Activated CD4-positive, alpha-beta T cell treated with anti-CD3 and anti-CD28 coated beads, Interleukin-2, amount 10 ng/mL, durations not matched to agents 7 days and 5 days (primary cell): ENCODE measurements around the gene SUGP2. TPM values are rescaled to one million over a fixed set of nuclear protein-coding genes. Genes with fewer than 3 reads are reported as not detected.
A peak's percentile ranks its signal among the peaks of the same experiment; 100 is the strongest.

Experiments used
- CTCF ChIA-PET: fragments of 350-600 bp; sonication (Branson Sonifier 250); formaldehyde crosslinking; loops from one replicate; lab custom pipeline; 2021; ENCODE audit warnings: antibody characterized with exemption; lab: Charles Lee
- POLR2A ChIA-PET: fragments of 350-600 bp; sonication (Branson Sonifier 250); formaldehyde crosslinking; loops from one replicate; lab custom pipeline; 2021; ENCODE audit warnings: antibody characterized with exemption; lab: Charles Lee
- DNase-seq: peaks from one replicate; pipeline ENCODE4 v3.0.0-alpha.2; 2020
- H3K27ac Mint-ChIP-seq: one replicate; pipeline ENCODE4 v1.8.0; 2021; ENCODE audit warnings: mild to moderate bottlenecking, moderate library complexity, mixed read lengths
- H3K27me3 Mint-ChIP-seq: one replicate; pipeline ENCODE4 v1.8.0; 2021; ENCODE audit warnings: mixed read lengths
- H3K36me3 Mint-ChIP-seq: one replicate; pipeline ENCODE4 v1.8.0; 2021; ENCODE audit warnings: low read depth, mixed read lengths
- H3K4me1 Mint-ChIP-seq: one replicate; pipeline ENCODE4 v1.8.0; 2021; ENCODE audit warnings: mixed read lengths
- H3K4me3 Mint-ChIP-seq: one replicate; pipeline ENCODE4 v1.8.0; 2021; ENCODE audit warnings: mild to moderate bottlenecking, moderate library complexity, mixed read lengths
- H3K9me3 Mint-ChIP-seq: one replicate; pipeline ENCODE4 v1.8.0; 2021; ENCODE audit warnings: mixed read lengths
- total RNA-seq, 2 experiments: library from RNA; stranded (reverse); gene quantifications; one replicate each; pipeline ENCODE4 v1.2.3, GENCODE V29; 2021

SUGP2 gene
- total RNA-seq, 2 experiments from 2014 or later = 128 to 144 TPM

DNA sequence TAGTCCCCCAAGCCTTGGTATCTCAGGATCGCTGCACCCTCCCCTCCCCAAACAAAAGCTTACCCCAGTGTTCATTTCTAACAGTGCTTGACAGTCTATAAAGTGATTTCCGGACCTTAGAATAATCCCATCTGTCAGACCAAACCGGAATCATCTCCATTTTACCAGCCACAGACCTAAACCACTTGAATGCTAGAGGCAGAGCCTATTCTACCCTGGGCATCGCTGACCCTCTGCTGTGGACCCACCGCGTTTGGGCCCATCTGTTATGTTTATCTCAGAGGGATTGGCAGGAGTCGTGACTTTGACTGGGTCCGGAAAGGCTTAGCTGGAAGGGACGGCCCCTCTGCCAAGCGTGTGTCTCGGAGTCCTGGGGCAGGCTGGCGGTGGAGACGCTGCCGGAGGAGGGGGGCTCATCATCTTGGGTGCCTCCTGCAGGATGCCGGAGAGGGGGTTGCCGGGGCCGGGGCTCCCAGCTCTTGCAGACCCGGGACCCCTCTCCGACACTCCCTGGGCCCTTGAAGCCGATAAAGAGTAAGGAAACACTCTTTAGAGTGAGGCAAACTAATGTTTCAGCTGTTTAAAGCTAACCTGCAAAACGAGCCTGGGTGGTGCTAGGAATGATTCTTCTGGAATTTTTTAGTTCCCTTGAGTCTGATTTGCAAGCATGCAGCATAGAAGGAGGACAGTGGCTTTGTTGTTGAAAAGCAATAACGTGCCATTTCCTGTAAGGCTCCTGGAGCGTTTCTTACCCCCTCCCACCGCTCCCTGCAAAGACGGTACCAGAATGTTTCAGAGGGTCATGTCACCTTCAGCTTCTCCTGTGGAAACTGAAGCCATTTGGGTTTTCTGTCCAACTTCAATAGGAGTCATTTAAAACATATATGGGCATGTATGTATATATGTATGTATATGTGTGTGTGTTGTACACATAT lies 31.8 kb upstream of the SUGP2 start:
- H3K9me3 Mint-ChIP-seq = no peaks in the 10 kb centered on the region
- H3K27ac Mint-ChIP-seq = peak overlapping the region; percentile 91
- peaks cover 6% of the 10 kb centered on the region for H3K36me3 Mint-ChIP-seq
- H3K4me1 Mint-ChIP-seq = peaks cover 49% of the 10 kb centered on the region
- ChIA-PET POLR2A (no interaction called here), CTCF (interaction anchor here (0.7 kb wide), 1 partner anchor 11 kb away, joined by 3 read pairs; no protein-coding TSS in a partner anchor)
- H3K4me3 Mint-ChIP-seq = peak overlapping the region; percentile 87
- DNase-seq = peak; percentile 35
- H3K27me3 Mint-ChIP-seq = no peaks in the 10 kb centered on the region

DNA sequence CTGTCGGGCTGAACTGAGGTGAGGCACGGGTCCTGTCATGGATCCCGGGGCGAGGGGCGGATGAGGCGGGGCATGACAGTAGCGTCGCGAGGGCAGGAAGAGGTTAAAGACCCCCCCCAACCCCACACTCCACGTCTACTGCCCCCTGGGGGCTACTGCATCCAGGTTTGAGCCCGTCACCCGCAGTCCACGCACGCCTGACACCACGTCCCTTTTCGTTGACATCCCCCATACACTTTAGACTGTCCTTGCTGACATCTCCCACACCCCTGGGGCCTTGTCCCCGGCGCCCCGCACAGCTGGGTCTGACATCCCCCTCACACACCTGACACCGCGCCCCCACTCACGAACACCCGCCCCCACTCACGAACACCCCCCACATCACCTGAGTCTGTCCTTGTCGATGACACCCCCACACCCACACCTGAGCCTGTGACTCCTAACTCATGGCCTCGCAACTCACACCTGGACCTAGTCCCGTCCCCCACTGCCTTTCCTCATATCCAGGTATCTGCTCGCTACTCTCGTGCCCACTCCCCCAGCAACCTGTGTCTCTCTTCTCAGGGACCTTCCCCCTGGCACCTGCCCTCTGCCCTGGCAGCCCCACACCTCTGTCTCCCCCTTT lies 30.9 kb upstream of the SUGP2 start:
- Mint-ChIP-seq H3K27me3 (no peaks in the 10 kb centered on the region), H3K4me1 (peaks cover 44% of the 10 kb centered on the region), H3K9me3 (no peaks in the 10 kb centered on the region), H3K36me3 (peaks cover 3% of the 10 kb centered on the region), H3K27ac (peak overlapping the region; percentile 91), H3K4me3 (peak overlapping the region; percentile 87)
- ChIA-PET POLR2A (no interaction called here), CTCF (no interaction called here)
- no peak for DNase-seq

DNA sequence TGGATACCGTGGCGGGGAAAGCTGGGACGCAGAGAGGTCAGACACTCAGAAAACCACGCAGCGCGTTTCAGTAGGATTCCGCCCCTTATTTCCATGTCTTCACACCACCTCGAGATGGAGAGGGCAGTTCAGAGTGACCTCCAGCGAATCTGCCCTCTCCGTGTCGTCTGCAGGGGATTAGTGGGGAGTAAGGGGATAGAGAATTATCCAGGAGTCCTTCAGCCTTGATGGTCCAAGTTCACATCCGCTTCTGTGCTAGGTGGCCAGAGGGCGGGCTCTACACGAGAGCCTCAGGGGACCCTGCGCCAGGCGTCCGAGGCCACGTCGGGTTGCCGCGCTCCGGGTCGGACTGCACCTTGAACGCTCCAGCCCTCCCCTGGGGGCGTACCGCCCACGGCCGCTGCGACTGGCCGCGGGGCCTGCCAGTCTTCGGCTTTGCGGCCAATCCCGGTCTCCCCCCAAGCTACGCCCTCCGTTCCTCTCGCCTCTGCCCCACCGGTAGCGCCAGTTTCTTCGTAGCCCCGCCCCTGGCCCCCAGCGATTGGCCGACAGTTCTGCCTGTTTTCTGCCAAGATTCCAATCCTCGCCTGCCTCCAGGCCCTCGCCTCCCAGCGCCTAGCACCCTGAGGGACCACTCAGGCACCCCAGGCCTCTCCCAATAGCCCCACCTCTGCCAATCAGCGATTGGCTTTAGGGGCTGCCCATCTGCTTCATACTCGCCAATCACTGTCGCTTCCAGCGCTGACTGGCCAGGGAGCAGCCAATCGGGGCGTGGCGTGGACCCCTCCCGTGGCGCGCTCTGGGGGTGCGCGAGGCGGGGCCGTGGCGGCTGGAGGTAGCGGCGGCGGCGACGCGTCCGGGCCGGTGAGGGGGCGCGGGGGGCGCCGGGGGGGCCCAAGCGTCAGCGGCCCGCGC lies 30.1 kb upstream of the SUGP2 start, which contains the start of gene SLC25A42:
Gene SLC25A42 (plus strand): TSS at position 812 of the 915 bp plus-strand sequence. CDS start 32,131 bp downstream, outside the sequence.
- POLR2A ChIA-PET = no interaction called here
- Mint-ChIP-seq H3K27me3 (no peaks in the 10 kb centered on the region), H3K4me3 (peak within 1 kb of the TSS; percentile 87), H3K36me3 (no peaks in the 10 kb centered on the region), H3K27ac (peak within 1 kb of the TSS; percentile 91), H3K4me1 (peaks cover 39% of the 10 kb centered on the region), H3K9me3 (no peaks in the 10 kb centered on the region)
- CTCF ChIA-PET = interaction anchor here (0.6 kb wide), 1 partner anchor 87 kb away, joined by 3 read pairs; no protein-coding TSS in a partner anchor
- peak; percentile 99 for DNase-seq

DNA sequence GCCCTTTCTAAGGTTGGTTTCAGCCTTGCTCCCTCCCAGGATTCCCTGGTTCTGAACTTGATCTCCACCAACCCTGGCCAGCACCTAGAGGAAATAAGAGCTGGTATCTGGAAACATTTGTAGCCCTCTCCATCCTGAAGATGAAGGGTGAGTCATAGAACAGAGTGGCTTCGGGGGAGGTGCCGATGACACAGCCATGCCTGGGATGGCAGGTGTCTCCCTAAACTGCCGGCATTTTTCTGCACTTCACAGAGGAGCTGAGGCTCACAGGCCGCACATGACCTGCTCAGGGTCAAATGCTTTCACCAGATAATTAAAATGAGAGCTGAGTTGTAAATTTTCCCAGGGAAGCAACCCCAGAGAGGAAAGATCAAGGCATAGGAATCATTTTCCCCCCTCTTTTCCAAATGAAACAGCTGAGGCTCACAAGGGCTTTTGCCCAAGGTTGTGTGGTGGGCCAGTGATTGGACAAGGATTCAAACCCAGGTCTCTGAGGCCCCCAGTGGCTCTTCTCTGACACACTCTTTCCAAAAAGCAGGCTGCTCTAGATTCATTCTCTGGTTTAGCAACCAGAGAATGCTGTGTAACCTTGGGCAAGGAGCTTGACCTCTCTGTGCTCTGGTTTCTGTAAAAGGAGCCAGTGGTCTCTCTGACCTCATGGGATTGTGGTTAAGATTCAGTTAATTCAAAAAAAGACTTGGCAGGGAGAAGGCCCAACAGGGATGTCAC lies 29.3 kb upstream of the SUGP2 start:
- Mint-ChIP-seq H3K4me3 (peak overlapping the region; percentile 87), H3K27ac (peak overlapping the region; percentile 91), H3K9me3 (no peaks in the 10 kb centered on the region), H3K36me3 (no peaks in the 10 kb centered on the region), H3K27me3 (no peaks in the 10 kb centered on the region), H3K4me1 (peaks cover 36% of the 10 kb centered on the region)
- POLR2A ChIA-PET = no interaction called here
- CTCF ChIA-PET = interaction anchor here (0.6 kb wide), 1 partner anchor 86 kb away, joined by 3 read pairs; no protein-coding TSS in a partner anchor
- no peak for DNase-seq

DNA sequence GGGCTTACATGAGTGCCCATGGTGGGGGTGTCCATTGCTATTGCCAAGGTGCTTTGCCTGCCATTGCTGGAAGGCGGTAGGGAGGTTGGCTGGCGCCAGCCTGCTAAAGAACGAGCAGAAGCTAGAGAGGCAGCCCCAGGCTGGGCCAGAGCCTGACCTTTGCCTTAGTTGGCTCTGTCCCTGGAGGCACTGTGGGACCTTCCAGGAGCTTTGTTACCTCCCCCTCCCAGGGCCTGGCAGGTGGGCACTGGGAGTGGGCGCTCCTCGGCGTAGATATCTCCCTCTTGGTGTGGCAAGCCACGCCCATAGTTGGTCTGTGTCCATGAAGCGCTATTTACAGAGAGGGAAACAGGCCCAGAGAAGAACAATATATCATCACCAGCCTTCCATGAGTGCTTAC lies 28.2 kb upstream of the SUGP2 start:
- DNase-seq = no peak
- Mint-ChIP-seq H3K9me3 (no peaks in the 10 kb centered on the region), H3K4me1 (peaks cover 26% of the 10 kb centered on the region), H3K27me3 (no peaks in the 10 kb centered on the region), H3K27ac (no peak overlapping the region), H3K36me3 (no peaks in the 10 kb centered on the region), H3K4me3 (no peak overlapping the region)
- ChIA-PET POLR2A (no interaction called here), CTCF (no interaction called here)

DNA sequence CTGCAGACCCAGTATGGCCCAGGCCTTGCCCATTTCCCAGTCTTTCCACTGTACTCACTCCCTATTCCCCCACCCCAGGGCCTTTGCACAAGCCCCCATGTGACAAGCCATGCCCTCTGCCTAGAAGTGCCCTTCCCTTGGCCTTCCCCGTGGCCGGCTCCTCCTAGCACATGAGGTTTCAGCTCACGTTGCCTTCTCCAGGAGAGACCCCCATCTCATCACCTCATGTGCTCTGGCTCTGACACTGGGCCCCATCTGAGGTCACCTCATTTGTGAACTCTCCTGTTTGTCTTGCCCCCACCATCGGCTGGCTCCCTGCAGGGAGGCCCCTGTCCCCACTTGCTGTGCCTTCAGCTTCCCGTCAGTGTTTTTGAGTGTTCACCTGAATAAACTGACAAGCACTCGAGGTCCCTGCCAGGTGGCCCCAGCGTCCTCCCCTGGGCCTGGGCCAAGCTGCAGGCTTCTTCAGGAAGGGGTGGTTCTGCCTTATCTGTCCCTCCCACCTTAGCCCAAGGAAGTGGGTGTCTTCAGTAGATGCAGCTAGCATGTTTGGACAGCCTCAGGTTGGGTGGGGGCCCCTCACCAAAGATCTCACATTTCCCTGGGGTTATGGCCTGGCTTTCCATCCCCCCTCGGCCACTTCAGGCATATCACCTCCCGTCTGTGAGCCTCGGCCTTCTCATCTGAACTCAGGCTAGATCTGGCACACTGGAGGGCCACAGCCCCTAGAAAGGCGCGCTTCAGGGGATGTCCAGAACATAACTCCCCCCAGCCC lies 26.7 kb upstream of the SUGP2 start:
- ChIA-PET POLR2A (no interaction called here), CTCF (no interaction called here)
- Mint-ChIP-seq H3K9me3 (no peaks in the 10 kb centered on the region), H3K4me3 (no peak overlapping the region), H3K27me3 (no peaks in the 10 kb centered on the region), H3K27ac (no peak overlapping the region), H3K36me3 (no peaks in the 10 kb centered on the region), H3K4me1 (peaks cover 20% of the 10 kb centered on the region)
- DNase-seq = no peak

DNA sequence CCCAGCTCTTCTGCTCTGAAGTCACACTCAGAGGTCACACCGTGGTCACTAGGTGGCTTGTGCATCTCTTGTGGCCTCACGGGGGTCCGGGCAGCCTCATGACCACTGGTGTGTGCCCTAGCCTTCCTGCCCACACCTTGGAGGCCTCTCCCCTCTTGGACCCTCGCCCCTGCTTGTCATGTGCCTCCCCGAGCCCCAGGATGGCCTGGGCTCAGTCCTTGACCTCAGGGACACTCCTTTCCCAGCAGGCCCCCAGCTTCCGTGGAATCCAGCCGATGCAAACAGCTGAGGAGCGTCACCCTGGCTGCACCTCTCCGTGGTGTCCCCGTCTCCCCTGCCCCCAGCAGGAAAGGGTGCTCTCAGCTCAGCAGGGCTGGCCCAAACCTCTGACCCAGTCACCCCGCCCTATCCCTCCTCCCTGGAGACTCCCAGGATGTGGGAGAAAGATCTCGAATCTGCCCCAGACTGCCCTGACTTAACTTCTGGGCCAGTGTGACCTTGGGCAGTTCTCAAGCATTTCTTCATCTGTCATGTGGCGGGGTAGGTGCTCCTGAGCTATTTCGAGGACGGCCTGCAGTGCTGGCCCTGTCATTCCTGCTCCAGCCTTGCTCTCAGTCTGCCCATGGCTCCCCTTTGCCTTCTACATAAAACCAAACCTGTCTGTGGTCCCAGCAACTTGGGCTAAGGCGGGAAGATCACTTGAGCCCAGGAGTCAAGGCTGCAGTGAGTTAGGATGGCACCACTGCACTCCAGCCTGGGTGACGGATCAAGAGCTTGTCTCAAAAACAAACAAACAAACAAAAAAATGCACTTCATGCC lies 25.9 kb upstream of the SUGP2 start:
- Mint-ChIP-seq H3K9me3 (no peaks in the 10 kb centered on the region), H3K4me3 (no peak overlapping the region), H3K36me3 (peaks cover 2% of the 10 kb centered on the region), H3K27ac (no peak overlapping the region), H3K27me3 (no peaks in the 10 kb centered on the region), H3K4me1 (peaks cover 13% of the 10 kb centered on the region)
- CTCF ChIA-PET = no interaction called here
- DNase-seq = no peak
- POLR2A ChIA-PET = no interaction called here

DNA sequence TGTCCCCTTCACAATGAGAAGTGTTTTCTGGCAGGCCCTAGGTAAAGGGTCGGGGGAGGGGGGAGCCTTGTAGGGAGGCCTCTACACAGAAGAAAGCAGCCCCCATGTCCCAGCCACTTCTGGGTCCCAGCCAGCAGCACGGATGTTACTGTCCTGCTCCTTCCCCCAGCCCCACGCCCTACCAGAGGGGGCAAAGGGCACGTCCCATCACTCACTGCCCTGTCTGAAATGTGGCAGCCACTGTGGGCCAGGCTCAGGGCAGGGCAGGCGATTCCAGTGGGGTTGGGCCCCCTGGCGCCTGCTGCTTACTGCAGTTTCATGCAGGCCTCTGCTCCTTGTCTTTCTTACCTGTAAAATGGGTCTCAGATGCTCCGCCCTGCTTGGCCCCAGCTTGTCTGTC lies 24.4 kb upstream of the SUGP2 start:
- H3K4me3 Mint-ChIP-seq = no peak overlapping the region
- ChIA-PET POLR2A (no interaction called here), CTCF (no interaction called here)
- H3K4me1 Mint-ChIP-seq = peaks cover 4% of the 10 kb centered on the region
- DNase-seq = no peak
- no peaks in the 10 kb centered on the region for H3K27me3 Mint-ChIP-seq
- no peak overlapping the region for H3K27ac Mint-ChIP-seq
- no peaks in the 10 kb centered on the region for H3K9me3 Mint-ChIP-seq
- peaks cover 8% of the 10 kb centered on the region for H3K36me3 Mint-ChIP-seq

DNA sequence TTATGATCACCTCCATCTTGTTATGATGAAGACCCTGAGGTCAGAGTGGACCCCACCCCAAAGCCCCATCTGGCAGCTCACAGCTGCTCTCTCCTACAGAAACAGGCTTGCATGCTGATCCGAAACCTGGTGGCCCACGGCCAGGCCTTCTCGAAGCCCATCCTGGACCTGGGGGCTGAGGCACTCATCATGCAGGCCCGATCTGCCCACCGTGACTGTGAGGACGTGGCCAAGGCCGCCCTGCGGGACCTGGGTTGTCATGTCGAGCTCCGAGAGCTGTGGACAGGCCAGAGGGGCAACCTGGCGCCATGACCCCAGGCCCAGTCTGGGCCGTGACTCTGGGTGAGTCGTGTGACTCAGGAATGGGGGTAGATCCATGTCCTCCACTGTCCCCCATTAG lies 24.0 kb upstream of the SUGP2 start:
- Mint-ChIP-seq H3K4me1 (peaks cover under 1% of the 10 kb centered on the region), H3K9me3 (no peaks in the 10 kb centered on the region), H3K27ac (no peak overlapping the region), H3K36me3 (peaks cover 8% of the 10 kb centered on the region), H3K4me3 (no peak overlapping the region), H3K27me3 (no peaks in the 10 kb centered on the region)
- ChIA-PET CTCF (no interaction called here), POLR2A (no interaction called here)
- no peak for DNase-seq

DNA sequence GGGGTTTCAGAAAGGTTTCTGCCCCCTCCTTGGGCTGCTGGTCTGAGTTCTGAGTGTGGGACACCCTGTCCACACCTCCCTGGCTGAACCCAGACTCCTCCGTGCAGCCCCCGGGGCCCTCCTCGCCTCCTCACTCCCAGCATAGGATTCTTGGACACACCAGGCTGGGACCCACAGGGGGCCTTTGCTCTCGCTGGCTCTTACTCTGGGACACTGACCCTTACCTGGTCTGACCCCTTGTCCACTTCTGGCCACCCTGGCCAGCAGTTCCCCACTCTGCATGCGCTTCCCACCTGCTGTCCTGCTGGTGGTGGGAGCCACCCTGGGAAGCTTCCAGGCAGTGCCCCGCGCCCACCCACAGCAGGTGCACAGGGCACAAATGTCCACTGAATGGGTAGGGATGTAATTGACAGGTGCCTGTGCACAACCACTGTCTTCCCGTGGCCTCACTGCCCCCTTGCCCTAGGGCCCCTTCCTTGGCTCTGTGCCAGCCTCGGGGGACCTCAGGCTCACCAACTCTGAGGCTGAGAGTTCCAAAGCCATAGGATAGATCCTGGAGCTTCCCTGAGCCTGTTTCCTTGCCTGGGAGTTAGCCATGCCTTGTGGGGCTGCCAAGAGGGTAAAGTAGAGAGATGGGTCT lies 23.4 kb upstream of the SUGP2 start:
- H3K27me3 Mint-ChIP-seq = no peaks in the 10 kb centered on the region
- H3K27ac Mint-ChIP-seq = no peak overlapping the region
- CTCF ChIA-PET = no interaction called here
- no peak for DNase-seq
- H3K4me3 Mint-ChIP-seq = no peak overlapping the region
- H3K9me3 Mint-ChIP-seq = no peaks in the 10 kb centered on the region
- POLR2A ChIA-PET = no interaction called here
- no peaks in the 10 kb centered on the region for H3K4me1 Mint-ChIP-seq
- peaks cover 8% of the 10 kb centered on the region for H3K36me3 Mint-ChIP-seq
